Smooth muscle cell of the brain vasculature (primary cell): ENCODE results near the gene FDX2.

Experiments used
- DNase-seq: peaks from one replicate; pipeline ENCODE4 v3.0.0-alpha.2; 2012; ENCODE audit warnings: low read depth, low spot score

FDX2 gene

DNA sequence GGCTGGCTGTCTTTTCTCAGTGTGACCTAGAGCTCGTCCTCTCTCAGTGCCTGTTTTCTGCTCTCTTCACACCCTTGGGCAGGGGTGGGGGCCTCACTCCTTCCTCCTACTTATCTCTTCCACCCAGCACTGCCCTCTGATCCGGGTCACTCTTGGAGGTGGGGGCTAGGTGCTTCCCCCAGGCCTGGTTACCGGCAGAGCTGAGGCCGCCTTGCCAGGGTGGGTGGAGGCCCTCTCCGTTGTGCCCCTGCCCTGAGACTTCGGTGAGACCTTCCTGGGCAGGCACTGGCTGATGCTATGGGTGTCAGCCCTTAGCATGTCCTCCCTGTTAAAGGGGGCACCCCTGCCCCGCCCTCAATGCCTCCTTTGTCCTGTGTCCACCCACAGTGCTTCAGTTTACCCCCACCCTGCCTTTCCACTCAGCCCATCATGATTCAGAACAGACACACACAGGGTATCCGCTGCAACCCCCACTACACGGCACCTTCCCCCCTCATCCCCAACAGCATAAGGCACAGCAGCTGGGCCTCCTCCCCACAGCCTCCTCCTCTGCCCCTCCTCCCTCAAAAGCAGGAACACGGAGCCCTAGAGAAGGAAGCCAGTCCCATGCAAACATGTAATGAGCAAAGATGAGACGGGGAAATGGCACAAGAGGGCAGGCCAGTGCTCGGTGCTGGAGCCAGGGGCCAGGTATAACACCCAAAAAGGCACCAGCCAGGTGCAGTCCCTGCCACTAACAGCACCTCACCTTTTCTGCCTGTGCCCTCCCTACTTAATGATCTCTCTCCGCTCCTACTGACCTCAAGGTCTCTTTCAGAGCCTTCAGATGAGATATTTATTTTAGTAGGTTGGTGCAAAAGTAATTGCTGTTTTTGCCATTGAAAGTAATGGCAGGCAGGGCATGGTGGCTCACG lies 16.0 kb downstream of the FDX2 start:
- DNase-seq: no peak

DNA sequence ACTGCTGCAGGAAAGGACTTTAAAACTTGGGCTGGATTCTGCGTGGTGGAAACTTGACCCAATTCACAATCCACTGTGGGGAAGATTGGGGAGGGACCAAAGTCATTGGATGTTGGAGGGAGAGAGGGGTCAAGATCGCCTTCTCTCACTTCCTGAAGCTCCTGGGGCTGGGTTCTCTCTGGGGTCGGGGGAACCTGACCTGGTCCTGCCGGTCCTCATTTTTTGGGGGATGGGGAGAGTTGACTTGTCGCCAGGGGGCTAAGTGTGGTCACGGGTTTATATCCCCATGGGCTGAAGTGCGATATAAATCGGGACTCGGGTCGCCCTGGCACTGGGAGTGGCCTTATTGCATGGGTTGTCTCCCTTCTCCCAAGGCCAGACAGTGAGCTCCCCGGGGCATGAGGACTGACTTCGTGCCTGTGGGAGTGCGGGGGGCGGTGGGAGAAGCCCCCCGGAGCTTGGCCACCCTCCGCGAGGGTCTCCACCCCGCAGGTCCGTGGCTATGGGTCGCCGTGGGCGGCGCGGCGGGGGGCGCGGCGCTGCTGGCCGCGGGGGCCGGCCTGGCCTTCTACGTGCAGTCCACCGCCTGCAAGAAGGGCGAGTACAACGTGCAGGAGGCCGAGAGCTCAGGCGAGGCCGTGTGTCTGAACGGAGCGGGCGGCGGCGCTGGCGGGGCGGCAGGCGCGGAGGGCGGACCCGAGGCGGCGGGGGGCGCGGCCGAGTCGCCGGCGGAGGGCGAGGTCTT lies 19.8 kb downstream of the FDX2 start:
- DNase-seq: no peak

DNA sequence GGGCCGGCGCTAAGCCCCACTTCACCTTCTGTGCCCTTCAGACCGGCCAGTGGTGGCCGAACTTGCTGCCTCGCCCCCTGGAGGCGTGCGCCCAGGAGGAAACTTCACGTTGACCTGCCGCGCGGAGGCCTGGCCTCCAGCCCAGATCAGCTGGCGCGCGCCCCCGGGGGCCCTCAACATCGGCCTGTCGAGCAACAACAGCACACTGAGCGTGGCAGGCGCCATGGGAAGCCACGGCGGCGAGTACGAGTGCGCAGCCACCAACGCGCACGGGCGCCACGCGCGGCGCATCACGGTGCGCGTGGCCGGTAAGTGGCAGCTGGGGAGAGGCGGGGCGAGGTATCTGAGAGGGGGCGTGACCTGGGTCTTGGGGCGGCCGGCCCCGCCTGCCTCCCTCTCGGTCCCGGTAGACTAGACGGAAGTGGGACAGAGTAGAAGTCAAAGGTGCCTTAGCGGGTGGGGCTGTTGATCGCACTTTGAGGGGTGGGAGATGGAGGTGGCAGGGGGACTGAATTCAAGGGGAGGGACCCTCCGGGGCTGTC lies 20.4 kb downstream of the FDX2 start:
- DNase-seq: no peak

DNA sequence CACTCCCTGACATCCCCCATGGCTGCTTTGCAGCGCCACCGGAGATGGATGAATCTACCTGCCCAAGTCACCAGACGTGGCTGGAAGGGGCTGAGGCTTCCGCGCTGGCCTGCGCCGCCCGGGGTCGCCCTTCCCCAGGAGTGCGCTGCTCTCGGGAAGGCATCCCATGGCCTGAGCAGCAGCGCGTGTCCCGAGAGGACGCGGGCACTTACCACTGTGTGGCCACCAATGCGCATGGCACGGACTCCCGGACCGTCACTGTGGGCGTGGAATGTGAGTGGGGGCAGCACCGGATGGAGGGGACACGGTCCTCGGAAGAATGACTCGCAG lies 21.5 kb downstream of the FDX2 start:
- no peak for DNase-seq

DNA sequence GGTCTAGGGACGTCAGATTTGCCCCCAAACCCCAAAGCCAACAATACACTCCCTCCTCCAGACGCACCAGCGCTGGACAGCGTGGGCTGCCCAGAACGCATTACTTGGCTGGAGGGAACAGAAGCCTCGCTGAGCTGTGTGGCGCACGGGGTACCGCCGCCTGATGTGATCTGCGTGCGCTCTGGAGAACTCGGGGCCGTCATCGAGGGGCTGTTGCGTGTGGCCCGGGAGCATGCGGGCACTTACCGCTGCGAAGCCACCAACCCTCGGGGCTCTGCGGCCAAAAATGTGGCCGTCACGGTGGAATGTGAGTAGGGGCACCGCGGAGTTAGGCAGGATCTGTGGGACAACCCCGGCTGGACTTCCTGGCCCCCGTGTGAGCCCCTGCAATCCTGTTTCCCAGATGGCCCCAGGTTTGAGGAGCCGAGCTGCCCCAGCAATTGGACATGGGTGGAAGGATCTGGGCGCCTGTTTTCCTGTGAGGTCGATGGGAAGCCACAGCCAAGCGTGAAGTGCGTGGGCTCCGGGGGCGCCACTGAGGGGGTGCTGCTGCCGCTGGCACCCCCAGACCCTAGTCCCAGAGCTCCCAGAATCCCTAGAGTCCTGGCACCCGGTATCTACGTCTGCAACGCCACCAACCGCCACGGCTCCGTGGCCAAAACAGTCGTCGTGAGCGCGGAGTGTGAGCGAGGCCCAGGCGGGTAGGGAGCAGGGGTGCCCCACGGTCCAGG lies 22.0 kb downstream of the FDX2 start:
- DNase-seq: no peak

DNA sequence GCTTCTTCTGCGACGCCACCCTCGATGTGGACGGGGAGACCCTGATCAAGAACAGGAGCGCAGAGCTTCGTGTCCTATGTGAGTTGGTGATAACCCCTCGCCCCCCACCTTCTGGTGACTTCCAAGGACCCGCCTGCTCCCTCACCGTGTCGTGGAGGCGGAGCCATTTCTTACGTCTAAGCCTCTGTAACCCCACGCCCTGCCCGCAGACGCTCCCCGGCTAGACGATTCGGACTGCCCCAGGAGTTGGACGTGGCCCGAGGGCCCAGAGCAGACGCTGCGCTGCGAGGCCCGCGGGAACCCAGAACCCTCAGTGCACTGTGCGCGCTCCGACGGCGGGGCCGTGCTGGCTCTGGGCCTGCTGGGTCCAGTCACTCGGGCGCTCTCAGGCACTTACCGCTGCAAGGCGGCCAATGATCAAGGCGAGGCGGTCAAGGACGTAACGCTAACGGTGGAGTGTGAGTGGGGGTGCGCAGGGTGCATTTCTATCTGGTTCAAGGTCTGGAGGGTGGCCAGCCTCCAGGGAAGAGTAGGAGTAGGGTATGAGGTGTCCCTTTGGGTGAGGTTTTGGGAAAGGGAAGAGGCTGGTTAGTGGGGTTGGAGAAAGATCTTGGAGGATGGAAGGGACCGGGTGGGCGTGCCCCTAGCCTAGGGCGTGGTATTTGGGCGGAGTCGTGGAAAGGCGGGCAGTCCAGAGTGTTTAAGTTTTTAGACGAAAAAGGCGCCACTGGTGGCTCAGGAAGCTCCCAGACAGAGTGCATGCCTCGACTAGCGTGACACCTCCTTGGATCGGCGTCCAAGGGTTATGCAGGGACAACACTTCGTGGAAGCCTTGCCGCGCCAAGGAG lies 22.8 kb downstream of the FDX2 start:
- no peak for DNase-seq

DNA sequence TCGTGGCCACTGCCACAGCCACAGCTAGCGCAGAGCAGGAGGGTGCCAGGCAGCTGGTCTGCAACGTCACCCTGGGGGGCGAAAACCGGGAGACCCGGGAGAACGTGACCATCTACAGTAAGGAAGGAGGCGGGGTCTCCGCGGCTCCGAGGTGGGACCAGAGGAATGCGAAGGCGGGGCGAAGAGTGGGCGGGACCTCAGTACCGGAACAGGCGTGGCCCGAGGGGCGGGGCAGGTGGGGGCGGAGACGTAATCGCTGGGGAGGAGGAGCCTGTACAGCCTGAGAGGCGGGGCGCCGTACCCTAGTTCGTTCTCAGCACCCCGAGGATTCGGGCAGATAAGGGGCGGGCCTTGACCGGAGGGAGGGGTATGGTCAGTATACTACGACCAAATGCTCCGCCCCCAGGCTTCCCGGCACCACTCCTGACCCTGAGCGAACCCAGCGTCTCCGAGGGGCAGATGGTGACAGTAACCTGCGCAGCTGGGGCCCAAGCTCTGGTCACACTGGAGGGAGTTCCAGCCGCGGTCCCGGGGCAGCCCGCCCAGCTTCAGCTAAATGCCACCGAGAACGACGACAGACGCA lies 23.5 kb downstream of the FDX2 start:
- no peak for DNase-seq

DNA sequence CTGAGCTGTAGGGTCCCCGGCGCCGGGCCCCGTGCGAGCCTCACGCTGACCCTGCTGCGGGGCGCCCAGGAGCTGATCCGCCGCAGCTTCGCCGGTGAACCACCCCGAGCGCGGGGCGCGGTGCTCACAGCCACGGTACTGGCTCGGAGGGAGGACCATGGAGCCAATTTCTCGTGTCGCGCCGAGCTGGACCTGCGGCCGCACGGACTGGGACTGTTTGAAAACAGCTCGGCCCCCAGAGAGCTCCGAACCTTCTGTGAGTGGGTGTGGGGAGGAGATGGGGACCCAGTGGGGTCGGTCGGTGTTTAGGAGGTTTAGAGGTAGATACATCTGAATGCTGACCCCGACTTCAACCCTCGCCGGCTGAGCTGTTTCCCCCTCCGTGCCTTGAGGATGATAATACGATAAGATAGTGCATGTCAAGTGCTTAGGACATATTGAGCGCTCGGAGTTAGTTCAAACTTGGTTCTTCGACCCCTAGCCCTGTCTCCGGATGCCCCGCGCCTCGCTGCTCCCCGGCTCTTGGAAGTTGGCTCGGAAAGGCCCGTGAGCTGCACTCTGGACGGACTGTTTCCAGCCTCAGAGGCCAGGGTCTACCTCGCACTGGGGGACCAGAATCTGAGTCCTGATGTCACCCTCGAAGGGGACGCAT lies 24.1 kb downstream of the FDX2 start:
- DNase-seq: no peak

DNA sequence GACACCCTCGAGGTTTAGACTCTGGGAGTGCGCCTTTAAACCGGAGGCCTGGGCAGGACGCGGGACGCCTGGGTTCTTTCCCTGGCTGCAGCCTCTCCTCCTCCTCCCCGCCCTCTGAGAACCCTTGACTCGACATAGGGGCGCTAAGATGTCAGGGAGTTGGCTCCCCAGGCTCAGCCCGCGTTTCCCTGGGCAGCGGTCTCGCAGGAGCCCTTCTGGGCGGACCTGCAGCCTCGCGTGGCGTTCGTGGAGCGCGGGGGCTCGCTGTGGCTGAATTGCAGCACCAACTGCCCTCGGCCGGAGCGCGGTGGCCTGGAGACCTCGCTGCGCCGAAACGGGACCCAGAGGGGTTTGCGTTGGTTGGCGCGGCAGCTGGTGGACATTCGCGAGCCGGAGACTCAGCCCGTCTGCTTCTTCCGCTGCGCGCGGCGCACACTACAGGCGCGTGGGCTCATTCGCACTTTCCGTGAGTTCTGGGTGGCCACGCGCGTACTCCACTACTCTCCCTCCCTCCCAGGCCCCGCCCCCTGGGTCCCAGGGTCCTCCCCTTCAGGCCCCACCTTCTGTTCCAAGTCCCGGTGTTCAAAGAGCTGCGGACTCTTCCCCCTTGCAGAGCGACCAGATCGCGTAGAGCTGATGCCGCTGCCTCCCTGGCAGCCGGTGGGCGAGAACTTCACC lies 24.8 kb downstream of the FDX2 start:
- DNase-seq: no peak

DNA sequence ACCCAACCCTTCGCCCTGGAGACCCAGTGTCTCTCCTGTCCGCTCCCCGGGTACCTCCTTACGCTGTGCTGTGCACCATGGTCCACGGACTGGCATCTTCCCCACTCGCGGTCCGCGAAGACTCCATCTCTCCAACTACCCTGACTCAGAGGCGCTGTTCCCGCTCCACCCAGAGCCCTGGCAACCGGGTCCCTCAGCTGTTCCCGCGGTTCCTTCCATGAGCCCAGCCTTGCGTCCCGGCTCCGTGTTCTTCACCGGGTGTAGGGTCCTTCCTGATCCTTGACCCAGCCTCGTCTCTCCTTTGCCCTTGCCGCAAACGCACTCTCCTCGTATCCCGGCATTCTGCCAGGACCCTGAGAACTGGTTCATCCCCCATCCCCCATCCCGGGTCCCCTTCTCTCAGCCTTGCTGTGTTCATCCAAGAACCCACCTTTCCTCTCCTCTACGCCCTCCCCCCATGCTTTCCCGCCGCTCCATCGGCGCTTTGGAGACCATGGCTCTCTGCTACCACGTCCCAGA lies 25.4 kb downstream of the FDX2 start:
- no peak for DNase-seq

DNA sequence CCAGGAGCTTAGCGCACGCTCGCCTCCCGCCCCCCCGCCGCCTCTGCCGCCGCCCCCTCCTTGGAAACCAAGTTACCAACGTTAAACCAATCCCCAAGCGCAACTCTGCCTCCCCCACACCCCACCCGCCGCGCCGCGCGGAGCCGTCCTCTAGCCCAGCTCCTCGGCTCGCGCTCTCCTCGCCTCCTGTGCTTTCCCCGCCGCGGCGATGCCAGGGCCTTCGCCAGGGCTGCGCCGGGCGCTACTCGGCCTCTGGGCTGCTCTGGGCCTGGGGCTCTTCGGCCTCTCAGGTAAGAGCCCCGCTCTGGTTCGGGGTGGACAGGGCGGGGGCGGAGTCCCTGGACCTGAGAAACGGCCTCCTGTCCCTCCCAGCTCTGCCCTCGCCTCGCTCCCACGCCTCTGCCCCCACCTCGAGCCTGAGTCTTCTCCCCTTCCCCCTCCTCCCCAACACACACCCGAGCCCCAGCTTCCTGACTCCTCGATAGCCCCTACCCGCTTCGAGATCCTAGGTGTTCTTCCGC lies 25.9 kb downstream of the FDX2 start, which contains the start of gene ICAM5:
Gene ICAM5, plus strand, starts transcription at position 117 of the 521 bp plus-strand sequence. Its CDS starts 92 bp downstream, at position 209.
- no peak for DNase-seq

DNA sequence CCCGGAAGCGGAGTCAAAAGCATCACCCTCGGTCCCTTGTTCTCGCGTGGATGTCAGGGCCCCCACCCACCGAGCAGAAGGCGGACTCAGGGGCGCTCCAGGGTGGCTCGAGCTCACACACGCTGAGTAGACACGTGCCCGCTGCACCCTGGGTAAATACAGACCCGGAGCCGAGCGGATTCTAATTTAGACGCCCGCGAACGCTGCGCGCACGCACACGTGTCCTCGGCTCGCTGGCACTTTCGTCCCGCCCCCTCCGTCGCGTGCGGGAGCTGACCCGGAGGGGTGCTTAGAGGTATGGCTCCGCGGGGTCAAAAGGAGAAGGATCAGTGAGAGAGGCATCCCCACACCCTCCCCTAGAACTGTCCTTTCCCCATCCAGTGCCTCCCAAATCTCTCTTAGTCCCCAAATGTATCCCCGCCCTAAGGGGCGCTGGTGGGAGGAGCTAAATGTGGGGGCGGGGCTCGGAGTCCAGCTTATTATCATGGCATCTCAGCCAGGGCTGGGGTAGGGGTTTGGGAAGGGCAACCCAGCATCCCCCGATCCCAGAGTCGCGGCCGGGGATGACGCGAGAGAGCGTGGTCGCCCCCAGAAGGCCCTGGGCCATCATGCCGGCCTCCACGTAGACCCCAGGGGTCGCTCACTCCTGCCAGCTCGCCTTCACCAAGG lies 26.5 kb downstream of the FDX2 start:
- DNase-seq: no peak

DNA sequence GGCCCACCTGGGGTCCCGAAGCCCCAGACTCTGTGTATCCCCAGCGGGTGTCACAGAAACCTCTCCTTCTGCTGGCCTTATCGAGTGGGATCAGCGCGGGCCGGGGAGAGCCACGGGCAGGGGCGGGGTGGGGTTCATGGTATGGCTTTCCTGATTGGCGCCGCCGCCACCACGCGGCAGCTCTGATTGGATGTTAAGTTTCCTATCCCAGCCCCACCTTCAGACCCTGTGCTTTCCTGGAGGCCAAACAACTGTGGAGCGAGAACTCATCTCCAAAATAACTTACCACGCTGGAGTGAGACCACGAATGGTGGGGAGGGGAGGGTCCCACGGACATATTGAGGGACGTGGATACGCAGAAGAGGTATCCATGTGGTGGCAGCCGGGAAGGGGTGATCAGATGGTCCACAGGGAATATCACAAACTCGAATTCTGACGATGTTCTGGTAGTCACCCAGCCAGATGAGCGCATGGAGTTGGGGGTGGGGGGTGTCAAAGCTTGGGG lies 27.1 kb downstream of the FDX2 start:
- DNase-seq: no peak

DNA sequence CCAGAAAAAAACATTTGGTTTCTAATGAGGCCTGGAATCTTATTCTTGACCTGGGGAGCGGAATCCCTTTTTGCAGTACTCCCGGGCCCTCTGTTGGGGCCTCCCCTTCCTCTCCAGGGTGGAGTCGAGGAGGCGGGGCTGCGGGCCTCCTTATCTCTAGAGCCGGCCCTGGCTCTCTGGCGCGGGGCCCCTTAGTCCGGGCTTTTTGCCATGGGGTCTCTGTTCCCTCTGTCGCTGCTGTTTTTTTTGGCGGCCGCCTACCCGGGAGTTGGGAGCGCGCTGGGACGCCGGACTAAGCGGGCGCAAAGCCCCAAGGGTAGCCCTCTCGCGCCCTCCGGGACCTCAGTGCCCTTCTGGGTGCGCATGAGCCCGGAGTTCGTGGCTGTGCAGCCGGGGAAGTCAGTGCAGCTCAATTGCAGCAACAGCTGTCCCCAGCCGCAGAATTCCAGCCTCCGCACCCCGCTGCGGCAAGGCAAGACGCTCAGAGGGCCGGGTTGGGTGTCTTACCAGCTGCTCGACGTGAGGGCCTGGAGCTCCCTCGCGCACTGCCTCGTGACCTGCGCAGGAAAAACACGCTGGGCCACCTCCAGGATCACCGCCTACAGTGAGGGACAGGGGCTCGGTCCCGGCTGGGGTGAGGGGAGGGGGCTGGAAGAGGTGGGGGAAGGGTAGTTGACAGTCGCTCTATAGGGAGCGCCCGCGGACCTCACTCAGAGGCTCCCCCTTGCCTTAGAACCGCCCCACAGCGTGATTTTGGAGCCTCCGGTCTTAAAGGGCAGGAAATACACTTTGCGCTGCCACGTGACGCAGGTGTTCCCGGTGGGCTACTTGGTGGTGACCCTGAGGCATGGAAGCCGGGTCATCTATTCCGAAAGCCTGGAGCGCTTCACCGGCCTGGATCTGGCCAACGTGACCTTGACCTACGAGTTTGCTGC lies 28.7 kb downstream of the FDX2 start, which contains the start of gene ICAM4:
Gene ICAM4, plus strand, starts transcription at position 153 of the 935 bp plus-strand sequence. Its CDS starts 58 bp downstream, at position 211.
- DNase-seq: no peak

DNA sequence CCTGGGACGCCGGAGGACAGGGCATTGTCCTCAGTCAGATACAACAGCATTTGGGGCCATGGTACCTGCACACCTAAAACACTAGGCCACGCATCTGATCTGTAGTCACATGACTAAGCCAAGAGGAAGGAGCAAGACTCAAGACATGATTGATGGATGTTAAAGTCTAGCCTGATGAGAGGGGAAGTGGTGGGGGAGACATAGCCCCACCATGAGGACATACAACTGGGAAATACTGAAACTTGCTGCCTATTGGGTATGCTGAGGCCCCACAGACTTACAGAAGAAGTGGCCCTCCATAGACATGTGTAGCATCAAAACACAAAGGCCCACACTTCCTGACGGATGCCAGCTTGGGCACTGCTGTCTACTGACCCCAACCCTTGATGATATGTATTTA lies 30.4 kb downstream of the FDX2 start:
- DNase-seq: no peak

DNA sequence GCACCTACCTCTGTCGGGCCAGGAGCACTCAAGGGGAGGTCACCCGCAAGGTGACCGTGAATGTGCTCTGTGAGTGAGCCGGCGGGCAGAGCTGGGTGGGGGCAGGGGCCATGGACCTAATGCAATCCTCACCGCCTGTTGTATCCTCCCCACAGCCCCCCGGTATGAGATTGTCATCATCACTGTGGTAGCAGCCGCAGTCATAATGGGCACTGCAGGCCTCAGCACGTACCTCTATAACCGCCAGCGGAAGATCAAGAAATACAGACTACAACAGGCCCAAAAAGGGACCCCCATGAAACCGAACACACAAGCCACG lies 30.9 kb downstream of the FDX2 start:
- DNase-seq: no peak
